HG02623 (cell line): ENCODE data around the gene MTMR12.

Source experiments
- ATAC-seq: cut with Tn5 transposase; IDR thresholded peaks from one replicate; pipeline ENCODE4 v1.9.1; 2021; ENCODE audit warnings: moderate library complexity; ENCODE audit not compliant: unreplicated experiment

The MTMR12 gene

GRCh38 chr5:32206053-32206452, 106.7 kb downstream of the MTMR12 start:
- ATAC-seq: no peak

GRCh38 chr5:32202394-32202793, 110.3 kb downstream of the MTMR12 start:
- no peak for ATAC-seq

- no peak for ATAC-seq
Observed at GRCh38 chr5:32201122-32201753, 111.5 kb downstream of the MTMR12 start.

GRCh38 chr5:32197032-32197431, 115.7 kb downstream of the MTMR12 start:
- no peak for ATAC-seq

- no peak for ATAC-seq
Observed at GRCh38 chr5:32195265-32195664, 117.5 kb downstream of the MTMR12 start.

- peak; percentile 64 for ATAC-seq
Observed at GRCh38 chr5:32193591-32193990, 119.1 kb downstream of the MTMR12 start.

GRCh38 chr5:32190095-32190494, 122.6 kb downstream of the MTMR12 start:
- ATAC-seq: no peak

GRCh38 chr5:32187675-32188074, 125.1 kb downstream of the MTMR12 start:
- ATAC-seq: no peak

GRCh38 chr5:32182463-32183063, 130.2 kb downstream of the MTMR12 start:
- ATAC-seq: peak; percentile 82
